Mesendoderm (in vitro differentiated cells): ENCODE measurements around the gene TLE1. TPM values are rescaled to one million over a fixed set of nuclear protein-coding genes. Genes with fewer than 3 reads are reported as not detected.

Experiments
- small RNA-seq: library from polyadenylated mRNA; stranded (forward); fragments of <200 nt; extraction: miRNeasy Mini kit (QIAGEN cat#:217004); gene quantifications from one replicate; pipeline ENCODE3, GENCODE V24; 2013; ENCODE audit not compliant: insufficient read depth

Gene TLE1

Small RNA genes within 50 kb of the gene (small RNA-seq; reads per million reads assigned to genes)
- gene RNU6-1035P = not detected
